GM21528 (cell line): ENCODE results near the gene MME.
"Not testable (repeated sequence)": the region's sequence is repeated elsewhere in the genome, so short reads cannot be mapped to it uniquely, and the experiment has no call there.

Experiments used
- ATAC-seq: cut with Tn5 transposase; IDR thresholded peaks from one replicate; pipeline ENCODE4 v1.9.1; 2021; ENCODE audit warnings: mild to moderate bottlenecking, moderate library complexity; ENCODE audit not compliant: unreplicated experiment, low FRiP score

The MME gene

DNA sequence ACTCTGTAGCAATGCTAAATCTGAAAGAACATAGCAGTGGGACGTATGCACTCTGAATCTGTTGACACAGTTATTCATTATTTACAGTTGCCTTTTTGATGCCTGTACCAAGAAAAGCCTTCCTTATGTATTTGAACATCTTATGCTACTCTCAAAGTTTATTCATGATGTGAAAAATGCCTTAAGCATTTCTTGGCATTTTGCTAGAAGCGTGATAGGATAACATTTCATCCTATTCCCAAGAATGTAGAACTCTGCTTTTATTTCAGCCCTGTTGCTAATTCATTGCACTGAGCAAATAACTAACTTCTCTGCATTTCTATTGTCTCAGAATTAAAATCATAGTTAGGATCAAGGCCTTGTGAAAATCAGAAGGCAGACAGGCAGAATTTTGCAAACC is 107.9 kb downstream of the MME start:
- no peak for ATAC-seq

DNA sequence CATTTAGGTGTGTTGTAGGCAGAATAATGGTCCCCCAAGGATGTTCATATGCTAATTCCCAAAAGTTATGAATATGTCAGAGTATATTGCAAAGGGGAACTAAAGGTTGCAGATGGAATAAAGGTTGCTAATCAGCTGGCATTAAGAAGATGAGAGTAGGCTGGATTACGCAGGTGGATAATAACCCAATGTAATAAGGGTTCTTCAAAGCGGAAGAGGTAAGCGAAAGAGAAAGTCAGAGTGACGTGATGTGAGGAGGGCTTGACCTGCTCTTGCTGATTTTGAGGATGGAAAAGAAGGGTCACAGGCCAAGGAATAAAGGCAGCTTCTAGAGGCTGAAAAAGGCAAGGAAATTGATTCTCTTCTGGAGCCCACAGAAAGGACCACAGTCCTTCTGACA is 109.4 kb downstream of the MME start:
- ATAC-seq, result no peak

DNA sequence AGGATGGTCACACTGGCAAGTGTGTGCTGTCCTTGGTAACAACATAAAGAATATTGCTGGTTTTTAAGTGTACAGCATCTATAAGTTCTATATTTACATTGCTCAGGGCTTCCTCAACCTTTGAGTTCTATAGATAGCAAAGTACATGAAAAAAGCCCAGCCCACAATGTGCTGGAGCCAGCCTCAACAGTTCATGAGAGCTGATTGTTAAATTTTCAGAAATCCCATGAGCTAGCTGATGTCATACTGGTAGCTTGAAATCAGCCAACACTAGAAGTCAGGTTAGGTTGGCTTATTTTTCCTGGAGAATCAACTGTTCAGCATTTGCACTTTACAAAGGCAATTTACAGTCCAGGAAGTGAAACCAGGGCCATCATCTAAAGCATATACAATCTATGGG is 110.6 kb downstream of the MME start:
- ATAC-seq, result no peak

DNA sequence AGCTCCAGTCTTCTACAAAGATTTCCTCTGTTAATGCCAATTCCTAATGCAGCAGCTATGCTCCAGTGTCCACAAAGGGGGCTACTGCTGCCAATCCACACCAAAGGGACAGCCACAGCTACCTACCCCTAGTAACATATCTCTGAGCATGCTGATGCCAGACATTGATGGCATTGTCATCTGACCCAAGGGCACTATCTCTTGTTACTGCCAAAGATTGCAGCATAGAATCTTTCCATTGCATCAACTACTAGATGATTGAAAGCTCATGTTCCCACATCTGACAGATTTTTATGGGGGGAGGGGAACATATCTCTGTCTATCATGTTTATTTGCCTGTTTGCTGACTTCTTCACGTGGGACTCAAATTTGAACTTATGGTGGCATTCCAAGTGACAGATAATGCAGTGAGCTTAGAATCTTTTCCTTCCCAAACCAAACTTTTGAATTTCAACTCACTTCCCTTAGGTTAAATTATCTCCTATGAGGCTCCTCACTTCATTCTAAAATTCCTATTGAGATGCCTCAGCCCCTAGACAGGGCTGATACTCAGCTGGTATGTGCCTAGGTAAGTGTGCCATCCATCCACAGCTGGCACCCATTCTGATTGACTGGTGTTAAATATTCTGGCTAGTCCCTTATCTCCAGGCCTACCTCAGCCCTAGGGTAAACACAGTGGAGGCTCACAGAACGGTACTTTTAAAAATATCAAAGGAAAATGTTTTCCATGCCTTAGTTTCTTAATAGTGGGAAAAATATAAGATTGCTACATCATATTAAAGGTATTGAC is 113.0 kb downstream of the MME start:
- ATAC-seq, result no peak

DNA sequence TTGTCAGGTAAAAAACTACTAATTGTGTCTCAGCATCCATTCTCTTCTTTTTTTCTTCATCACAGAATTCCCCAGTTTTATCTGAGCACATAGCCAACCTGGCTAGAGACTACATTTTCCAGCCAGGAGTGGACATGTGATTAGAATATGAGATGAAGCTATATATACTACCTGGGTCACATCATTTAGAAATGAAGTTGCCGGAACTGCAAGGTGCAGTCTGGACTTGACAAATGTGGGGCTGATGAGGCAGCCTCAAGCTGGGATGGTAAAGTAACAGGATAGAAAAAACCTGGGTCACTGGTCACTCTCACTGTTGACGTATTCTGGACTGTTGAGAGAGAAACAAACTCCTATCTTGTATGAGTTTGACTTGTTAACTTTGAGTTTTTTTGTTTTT is 113.7 kb downstream of the MME start:
- ATAC-seq, result no peak

DNA sequence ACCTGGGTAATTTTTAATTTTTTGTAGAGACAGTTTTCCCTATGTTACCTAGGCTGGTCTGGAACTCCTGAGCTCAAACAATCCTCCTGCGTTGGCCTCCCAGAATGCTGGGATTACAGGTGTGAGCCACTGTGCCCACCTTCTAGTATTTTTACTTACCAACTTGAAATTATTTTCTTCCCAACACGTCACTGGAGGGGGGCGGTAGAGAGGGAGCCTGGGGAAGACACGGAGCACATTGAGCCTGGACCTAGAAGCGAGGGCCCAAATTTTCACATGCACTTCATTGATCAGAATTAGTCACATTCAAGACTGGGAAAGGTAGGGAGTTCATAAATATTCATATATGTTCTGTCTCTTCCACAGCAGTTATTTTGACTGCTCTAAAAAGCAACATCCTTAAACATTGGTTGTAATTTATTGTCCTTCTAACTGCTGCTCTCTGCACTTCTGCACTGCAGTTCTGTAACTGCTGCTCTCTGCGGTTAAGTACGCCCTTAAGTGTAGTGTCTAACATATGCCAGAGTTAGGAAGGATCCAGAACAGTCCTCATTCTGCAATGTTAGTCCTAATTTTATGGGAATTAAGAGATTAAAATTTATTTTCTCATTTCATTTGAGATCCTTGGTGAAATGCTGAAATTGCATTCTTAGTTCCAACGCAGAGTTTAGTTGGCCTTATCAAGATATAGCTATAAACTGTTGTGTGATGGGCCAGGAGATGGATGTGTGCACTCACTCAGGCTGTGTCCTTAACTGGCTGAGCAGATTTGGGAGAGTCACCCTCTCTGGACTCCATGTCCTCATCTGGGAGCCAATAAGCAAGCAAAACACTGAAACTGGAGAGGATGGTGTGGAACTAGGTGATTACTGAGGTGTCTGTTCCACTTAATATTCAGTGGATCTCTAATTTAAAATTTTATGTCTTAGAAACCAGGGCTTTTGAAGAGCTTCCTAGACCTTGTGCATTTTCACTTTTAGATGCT is 115.1 kb downstream of the MME start:
- no peak for ATAC-seq

DNA sequence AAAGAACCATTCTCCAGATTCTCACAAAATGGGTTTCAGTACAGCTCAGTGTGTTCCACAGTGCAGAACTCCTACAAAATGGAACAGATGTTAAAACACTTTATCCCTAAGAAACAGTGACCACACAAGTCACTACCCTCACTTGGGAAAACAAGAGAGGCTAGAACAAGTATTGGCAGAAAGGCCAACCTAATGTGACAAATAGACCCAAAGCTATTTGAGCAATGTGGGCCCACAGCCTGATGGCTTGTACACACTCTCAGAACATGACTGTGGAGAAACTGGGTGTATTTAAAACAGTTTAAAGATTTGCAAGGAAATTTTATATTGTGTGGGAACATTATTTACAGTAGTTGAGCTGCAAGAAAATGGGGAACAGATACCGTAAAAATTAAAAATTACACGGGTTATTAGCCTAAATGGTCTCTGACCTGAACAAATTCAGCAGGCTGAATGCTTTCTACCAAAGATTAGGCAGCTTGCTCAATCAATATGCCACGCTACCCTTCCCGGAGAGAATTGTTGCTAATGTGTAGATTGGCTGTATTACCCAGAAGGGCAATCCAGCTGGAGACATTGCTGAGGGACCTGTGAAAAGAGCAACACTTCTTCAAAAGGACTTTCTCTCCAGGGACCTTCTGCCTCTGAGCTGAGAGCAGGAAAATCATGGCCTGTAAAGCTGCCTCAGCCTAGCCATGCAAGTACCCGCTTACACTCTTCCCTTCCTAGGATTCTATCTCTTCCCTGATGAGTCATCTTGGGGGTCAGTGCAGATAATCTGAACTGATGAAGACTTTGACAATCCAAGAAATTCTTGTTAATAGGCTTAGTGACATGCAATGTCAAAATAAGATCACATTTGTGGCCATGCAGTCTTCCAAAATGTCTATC is 116.3 kb downstream of the MME start:
- no peak for ATAC-seq

DNA sequence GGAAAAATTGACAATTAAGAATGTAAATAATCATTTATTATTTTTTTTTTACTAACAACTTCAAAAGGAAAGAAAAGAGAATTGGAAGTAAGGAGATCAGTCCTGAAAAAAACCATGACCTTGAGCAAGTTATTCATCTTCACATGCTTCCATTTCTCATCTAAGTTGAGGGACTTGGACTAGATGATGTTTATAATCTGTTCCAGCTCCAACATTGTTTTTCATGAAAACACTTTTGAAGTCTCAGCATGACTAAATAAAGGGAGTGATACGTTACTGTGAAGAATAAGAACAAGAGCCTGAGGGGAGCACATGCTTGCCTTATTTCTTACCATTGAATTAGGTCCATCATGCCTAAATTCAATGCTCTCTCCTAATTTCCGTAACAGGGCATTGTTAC is 117.7 kb downstream of the MME start:
- no peak for ATAC-seq

DNA sequence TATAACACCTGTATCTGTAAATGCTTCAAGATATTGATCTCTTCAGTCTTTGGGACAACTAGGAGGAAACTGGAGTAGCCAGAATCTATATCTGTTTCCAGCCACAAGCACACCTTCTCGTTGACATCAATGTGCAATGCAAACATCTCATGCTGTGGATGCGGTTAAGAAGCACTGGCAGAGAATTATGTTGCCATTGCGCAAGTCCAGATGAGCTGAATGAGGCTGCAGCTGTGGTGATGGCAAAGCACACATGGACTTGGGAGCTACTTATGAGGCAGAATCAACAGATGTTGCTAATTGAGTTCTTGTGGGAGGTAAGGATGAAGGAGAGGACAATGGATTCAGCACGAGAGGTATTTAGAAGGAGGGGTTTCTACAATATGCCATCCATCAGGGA is 122.5 kb downstream of the MME start:
- no peak for ATAC-seq

DNA sequence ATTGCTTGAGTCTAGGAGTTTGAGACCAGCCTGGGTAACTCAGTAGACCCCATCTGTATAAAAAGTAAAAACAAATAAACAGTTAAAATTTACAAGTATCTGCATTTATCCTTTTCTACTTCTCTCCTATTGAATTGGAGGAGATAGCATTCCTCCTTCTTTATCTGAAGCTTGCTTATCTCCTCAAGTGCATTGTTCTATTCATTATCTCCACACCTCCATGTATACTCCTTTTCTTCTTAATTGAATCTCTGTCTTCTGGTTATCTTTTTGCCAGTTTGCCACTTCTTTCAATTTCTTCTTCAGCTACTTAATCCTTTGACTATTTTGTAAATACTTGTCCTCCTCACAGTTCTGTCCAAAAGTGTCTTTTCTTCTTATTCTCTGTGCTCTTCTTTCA is 124.7 kb downstream of the MME start:
- ATAC-seq, result no peak

DNA sequence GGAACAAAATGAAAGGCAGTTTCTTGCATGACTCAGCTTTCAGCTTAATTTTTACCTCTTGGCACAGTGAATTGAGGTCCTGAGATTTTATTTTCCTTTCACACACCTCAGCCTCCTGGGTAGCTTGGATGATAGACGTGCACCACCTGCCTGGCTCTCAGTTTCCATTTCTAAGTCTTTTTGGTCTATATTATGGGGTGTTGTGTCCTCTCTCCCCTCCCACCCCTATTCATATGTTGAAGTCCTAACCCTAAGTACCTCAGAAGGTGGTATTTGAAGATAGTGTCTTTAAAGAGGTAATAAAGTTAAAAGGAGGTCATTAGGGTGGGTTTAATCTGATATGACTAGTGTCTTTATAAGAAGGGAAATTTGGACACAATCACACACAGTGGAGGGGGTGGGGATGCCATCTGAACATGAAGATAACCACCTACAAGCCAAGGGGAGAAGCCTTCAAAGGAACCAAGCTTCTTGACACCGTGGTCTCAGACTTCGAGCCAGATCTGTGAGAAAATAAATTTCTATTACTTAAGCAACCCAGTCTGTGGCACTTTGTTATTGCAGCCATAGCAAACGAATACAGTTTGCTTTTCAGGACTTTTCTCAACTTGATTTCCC is 128.2 kb downstream of the MME start:
- ATAC-seq, result no peak

DNA sequence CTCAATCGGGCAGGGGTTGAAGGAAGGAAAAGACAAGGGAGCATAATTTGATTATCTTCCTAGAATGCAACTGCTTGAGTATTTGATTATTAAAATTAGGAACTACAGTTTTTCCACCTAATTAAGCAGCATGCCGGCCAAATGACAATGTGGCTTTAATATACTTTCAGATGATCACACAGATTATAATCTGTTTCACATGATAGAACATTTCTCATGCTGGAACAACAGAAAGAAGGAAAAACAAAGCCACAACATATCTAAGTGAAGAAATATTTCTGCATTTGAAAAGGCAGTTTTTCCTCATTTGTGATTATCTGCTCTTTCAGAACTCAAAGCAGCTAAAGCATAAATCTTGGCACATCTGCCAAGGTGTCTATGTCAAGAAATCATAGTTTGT is 130.6 kb downstream of the MME start:
- no peak for ATAC-seq

DNA sequence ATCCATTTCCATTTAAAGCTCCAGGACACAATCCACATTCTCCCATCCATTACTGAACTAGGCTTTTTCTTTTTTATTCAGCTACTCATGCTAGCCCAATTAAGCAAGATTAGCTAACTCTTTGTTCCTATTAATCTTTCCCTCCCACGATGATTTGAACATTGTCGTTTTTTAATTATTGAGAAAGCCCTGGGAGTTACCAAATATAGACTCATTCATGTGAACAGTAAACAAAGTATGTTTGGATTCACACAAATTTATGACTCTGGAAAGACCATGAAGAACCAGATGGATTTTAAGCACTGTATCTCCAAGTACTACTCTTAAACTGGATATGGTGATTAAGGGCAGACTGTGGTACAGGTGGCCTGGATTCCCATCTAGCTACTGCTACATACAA is 131.1 kb downstream of the MME start:
- no peak for ATAC-seq

DNA sequence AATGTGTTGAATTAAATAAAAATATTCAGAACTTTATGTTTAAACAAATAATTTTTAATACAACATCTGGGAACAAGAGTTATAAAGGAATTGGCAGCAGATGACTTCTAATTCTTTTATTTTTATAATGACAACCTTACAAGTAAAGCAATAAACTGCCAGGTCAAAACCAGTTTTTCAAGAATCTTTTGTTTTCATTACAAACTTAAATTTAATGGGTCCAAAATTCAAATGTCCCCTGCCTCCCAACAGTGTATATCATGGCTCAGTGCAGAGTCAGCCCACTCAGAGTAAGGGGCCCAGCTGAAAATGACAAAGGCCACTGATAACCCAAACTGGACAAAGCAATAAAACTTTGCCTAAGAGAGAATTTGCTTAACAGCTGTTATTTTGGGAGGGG is 131.8 kb downstream of the MME start:
- no peak for ATAC-seq

DNA sequence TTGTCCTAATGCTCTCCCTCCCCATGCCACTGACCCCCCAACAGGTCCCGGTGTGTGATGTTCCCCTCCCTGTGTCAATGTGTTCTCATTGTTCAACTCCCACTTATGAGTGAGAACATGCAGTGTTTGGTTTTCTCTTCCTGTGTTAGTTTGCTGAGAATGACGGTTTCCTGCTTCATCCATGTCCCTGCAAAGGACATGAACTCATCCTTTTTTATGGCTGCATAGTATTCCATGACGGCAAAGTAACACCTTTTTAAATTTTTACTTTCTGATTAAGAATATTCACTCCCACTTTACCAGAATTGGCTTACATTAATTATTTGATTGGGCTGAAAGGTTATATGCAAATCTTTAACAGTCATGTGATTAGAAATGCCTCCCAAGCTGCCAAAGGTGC is 135.9 kb downstream of the MME start:
- ATAC-seq, result not testable (repeated sequence)

DNA sequence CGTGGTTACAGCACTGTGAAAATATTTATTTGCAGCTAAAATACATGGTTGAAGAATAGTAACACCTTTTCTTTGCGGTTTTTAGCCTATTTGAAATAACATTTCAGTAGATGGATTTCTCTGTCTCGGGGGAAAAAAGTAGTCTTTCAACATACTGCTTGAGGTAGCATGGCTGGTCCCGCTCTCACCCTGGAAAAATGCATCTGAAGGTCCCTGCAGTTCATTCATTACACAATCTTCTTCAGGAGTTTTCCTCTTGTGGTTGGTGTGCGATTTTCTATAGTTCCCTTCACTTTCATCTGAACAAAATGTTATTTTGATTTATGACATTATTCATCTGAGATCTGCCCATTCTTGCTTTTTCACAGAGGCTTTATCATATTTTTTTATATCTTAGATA is 137.5 kb downstream of the MME start:
- ATAC-seq, result no peak

DNA sequence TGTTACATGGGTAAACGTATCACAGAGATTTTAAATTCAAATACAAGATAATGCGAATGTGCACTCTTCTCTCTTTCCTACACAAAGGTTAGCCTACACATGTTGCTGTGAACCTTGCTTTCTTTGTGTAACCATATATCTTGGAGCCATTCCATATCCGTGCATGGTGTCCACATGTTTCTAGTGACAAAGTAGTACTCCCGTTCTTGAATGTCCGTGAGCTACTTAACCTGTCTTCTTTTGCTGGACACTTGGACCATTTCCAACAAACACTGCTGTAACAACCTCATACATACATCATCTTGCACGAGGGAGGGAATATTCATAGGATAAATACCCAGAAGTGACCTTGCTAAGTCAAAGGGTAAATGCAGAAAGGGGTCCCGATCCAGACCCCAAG is 138.3 kb downstream of the MME start:
- no peak for ATAC-seq

DNA sequence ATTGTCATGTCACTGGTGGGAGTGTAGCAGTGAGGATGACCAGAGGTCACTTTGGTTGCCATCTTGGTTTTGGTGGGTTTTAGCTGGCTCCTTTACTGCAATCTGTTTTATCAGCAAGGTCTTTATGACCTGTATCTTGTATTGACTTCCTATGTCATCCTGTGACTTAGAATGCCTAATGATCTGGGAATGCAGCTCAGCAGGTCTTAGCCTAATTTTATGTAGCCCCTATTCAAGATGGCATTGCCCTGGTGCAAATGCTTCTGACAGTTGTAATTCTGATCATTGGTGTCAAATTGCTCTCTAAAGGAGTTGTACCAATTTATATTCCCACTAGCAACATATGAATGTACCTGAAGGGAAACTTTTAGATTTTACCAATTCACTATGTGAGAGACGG is 139.0 kb downstream of the MME start:
- no peak for ATAC-seq

DNA sequence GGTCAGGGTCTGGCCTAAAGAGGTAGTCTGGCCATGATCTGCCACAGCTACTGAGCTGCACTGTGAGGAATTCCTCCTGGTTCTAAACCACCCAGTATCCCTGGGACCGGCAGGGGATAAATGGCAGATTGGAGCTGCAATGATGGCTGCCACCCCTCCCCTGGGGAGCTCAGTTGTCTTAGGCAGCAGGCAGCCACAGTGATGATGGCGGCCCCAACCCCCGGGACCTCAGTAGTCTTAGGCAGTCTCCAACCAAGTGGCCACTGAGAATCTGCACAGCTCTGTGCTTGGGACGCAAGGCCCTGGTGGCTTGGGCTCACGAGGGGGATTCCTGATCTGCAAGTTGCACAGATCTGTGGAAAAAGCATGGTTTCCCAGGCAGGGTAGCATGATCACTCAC is 145.3 kb downstream of the MME start:
- no peak for ATAC-seq

DNA sequence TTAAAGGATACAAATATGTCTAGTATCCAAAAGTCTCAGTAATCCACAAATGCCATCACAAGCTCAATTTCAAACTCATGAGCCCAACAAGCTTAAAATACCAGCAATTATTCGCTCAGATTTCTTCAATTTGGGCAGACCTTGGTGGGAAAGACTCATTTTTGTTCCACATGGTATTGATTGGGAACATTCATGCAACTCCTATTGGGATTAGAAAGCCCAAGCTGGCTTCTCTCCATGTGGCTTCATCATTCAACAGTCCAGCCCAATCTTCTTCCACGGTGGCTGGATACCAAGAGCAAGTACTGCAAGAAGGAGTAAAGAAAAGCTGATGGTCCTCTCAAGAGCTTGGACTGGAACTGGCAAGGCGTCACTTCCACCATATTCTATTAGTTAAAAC is 147.0 kb downstream of the MME start:
- no peak for ATAC-seq
